CD4-positive, CD25-positive, alpha-beta regulatory T cell (primary cell): Measurements from ENCODE around the gene CYP11A1. TPM values are rescaled to one million over a fixed set of nuclear protein-coding genes. Genes with fewer than 3 reads are reported as not detected.
A peak's percentile ranks its signal among the peaks of the same experiment; 100 is the strongest.

Source experiments
- ATAC-seq, 2 donors: fragments of 150-1000 bp; cut with Tn5 transposase; one replicate each; pipeline ENCODE4 v1.10.0; 2021; ENCODE audit warnings: low read depth in 2 of 2, moderate number of reproducible peaks in 2 of 2, moderate library complexity in 1 of 2
- DNase-seq, 3 donors: peaks; one replicate each; pipeline versions ENCODE4 v3.0.0 to v3.0.0-alpha.2; 2012 to 2022; ENCODE audit warnings: mixed read lengths in 1 of 3
- H3K27ac ChIP-seq: one replicate; pipeline ENCODE4 v1.7.0; 2013; ENCODE audit warnings: mild to moderate bottlenecking, low read length; ENCODE audit not compliant: insufficient read depth, poor library complexity, severe bottlenecking
- H3K27me3 ChIP-seq: one replicate; pipeline ENCODE4 v1.7.0; 2013; ENCODE audit warnings: low read length; ENCODE audit not compliant: control insufficient read depth, insufficient read depth
- H3K36me3 ChIP-seq: one replicate; pipeline ENCODE4 v1.7.0; 2013; ENCODE audit warnings: mild to moderate bottlenecking, low read length, moderate library complexity; ENCODE audit not compliant: control insufficient read depth, insufficient read depth
- H3K4me1 ChIP-seq: 2 replicates; pipeline ENCODE4 v1.7.0; 2013; ENCODE audit warnings: mild to moderate bottlenecking, low read length; ENCODE audit not compliant: insufficient read depth, control insufficient read depth, poor library complexity, severe bottlenecking
- H3K4me3 ChIP-seq: one replicate; pipeline ENCODE4 v1.7.0; 2013; ENCODE audit warnings: low read depth, mild to moderate bottlenecking, low read length, moderate library complexity
- H3K9me3 ChIP-seq, 2 experiments: 1 replicate in 1 of 2; 2 replicates in 1 of 2; pipeline ENCODE4 v1.7.0; 2013; ENCODE audit warnings: low read length in 2 of 2, mild to moderate bottlenecking in 1 of 2, moderate library complexity in 1 of 2; ENCODE audit not compliant: control insufficient read depth in 2 of 2
- H3K27ac Mint-ChIP-seq, 3 donors: one replicate each; pipeline ENCODE4 v1.8.0; 2020 to 2022; ENCODE audit warnings: mild to moderate bottlenecking in 3 of 3, mixed read lengths in 3 of 3, moderate library complexity in 2 of 3
- H3K27me3 Mint-ChIP-seq: one replicate; pipeline ENCODE4 v1.8.0; 2022; ENCODE audit warnings: mild to moderate bottlenecking, mixed read lengths
- H3K36me3 Mint-ChIP-seq: one replicate; pipeline ENCODE4 v1.8.0; 2020; ENCODE audit warnings: mixed read lengths
- H3K4me1 Mint-ChIP-seq, 4 donors: one replicate each; pipeline ENCODE4 v1.8.0; 2020 to 2022; ENCODE audit warnings: mixed read lengths in 4 of 4, mild to moderate bottlenecking in 1 of 4
- H3K4me3 Mint-ChIP-seq, 4 donors: one replicate each; pipeline ENCODE4 v1.8.0; 2020 to 2022; ENCODE audit warnings: mild to moderate bottlenecking in 4 of 4, mixed read lengths in 4 of 4, moderate library complexity in 3 of 4
- H3K9me3 Mint-ChIP-seq, 7 donors: one replicate each; pipeline ENCODE4 v1.8.0; 2020 to 2022; ENCODE audit warnings: mixed read lengths in 7 of 7, mild to moderate bottlenecking in 3 of 7, moderate library complexity in 2 of 7
- polyA plus RNA-seq, 4 donors: library from polyadenylated mRNA; unstranded; fragments of 300-500 nt; fragmentation: Illumina TruSeq; gene quantifications; one replicate each; pipeline ENCODE4 v1.2.3, GENCODE V29; 2021
- total RNA-seq: library from RNA; stranded (reverse); gene quantifications from one replicate; pipeline ENCODE4 v1.2.3, GENCODE V29; 2022

The CYP11A1 gene
- total and polyA plus RNA-seq, 5 donors from 2014 or later: not detected

- Histone ChIP-seq H3K27me3 (peaks cover 5% of the 10 kb centered on the region), H3K27ac (peak overlapping the region; percentile 67), H3K4me1 (peaks cover 21% of the 10 kb centered on the region), H3K9me3 (no peaks in the 10 kb centered on the region), H3K4me3 (peak overlapping the region; percentile 69), H3K36me3 (no peaks in the 10 kb centered on the region)
- H3K4me1 Mint-ChIP-seq: peaks cover 0 to 20% (median 11%) of the 10 kb centered on the region in 4 donors
- H3K4me3 Mint-ChIP-seq: peak overlapping the region; percentile 85 to 90 (median 88)
- ATAC-seq (peak; percentile 98), DNase-seq (peak; percentile 93 to 96 (median 94))
- no peaks in the 10 kb centered on the region for H3K36me3 Mint-ChIP-seq
- peaks cover 22% of the 10 kb centered on the region for H3K27me3 Mint-ChIP-seq
- H3K9me3 Mint-ChIP-seq: no peaks in the 10 kb centered on the region
- peak overlapping the region; percentile 54 to 86 (median 79) for H3K27ac Mint-ChIP-seq
Observed at GRCh38 chr15:74373731-74374647, 6.5 kb upstream of the CYP11A1 start.

- peaks cover 31% of the 10 kb centered on the region for H3K27me3 Mint-ChIP-seq
- Histone ChIP-seq H3K4me1 (peaks cover 17% of the 10 kb centered on the region), H3K27ac (peak overlapping the region; percentile 67), H3K27me3 (peaks cover 10% of the 10 kb centered on the region), H3K9me3 (no peaks in the 10 kb centered on the region), H3K36me3 (no peaks in the 10 kb centered on the region), H3K4me3 (no peak overlapping the region)
- H3K4me1 Mint-ChIP-seq: peaks cover 0 to 15% (median 11%) of the 10 kb centered on the region in 4 donors
- ATAC-seq (no peak), DNase-seq (no peak)
- H3K4me3 Mint-ChIP-seq: peak overlapping the region; percentile 85 to 90 (median 88)
- H3K9me3 Mint-ChIP-seq: no peaks in the 10 kb centered on the region
- peak overlapping the region in 1 of 3 donors; percentile 54 for H3K27ac Mint-ChIP-seq
- no peaks in the 10 kb centered on the region for H3K36me3 Mint-ChIP-seq
Observed at GRCh38 chr15:74373056-74373650, 5.7 kb upstream of the CYP11A1 start.

- H3K27ac ChIP-seq: no peak overlapping the region
- H3K4me1 ChIP-seq: peaks cover 24% of the 10 kb centered on the region
- no peak for ATAC-seq
- Mint-ChIP-seq H3K36me3 (no peaks in the 10 kb centered on the region), H3K4me3 (peak overlapping the region in 1 of 4 donors; percentile 0), H3K27me3 (peaks cover 51% of the 10 kb centered on the region), H3K4me1 (peaks cover 0 to 17% (median 11%) of the 10 kb centered on the region in 4 donors), H3K9me3 (no peaks in the 10 kb centered on the region), H3K27ac (no peak overlapping the region)
- no peaks in the 10 kb centered on the region for H3K9me3 ChIP-seq
- no peak overlapping the region for H3K4me3 ChIP-seq
- H3K36me3 ChIP-seq: no peaks in the 10 kb centered on the region
- H3K27me3 ChIP-seq: peaks cover 17% of the 10 kb centered on the region
- DNase-seq: no peak
Observed at GRCh38 chr15:74370471-74370870, 3.0 kb upstream of the CYP11A1 start.

- H3K9me3 ChIP-seq: no peaks in the 10 kb centered on the region
- no peak overlapping the region for H3K27ac Mint-ChIP-seq
- H3K27me3 ChIP-seq: peaks cover 22% of the 10 kb centered on the region
- H3K4me1 Mint-ChIP-seq: peaks cover 0 to 12% (median 5%) of the 10 kb centered on the region in 4 donors
- H3K4me3 Mint-ChIP-seq: no peak overlapping the region
- H3K36me3 Mint-ChIP-seq: no peaks in the 10 kb centered on the region
- no peak overlapping the region for H3K27ac ChIP-seq
- H3K36me3 ChIP-seq: no peaks in the 10 kb centered on the region
- peaks cover 59% of the 10 kb centered on the region for H3K27me3 Mint-ChIP-seq
- H3K4me1 ChIP-seq: peaks cover 19% of the 10 kb centered on the region
- no peak for DNase-seq
- H3K4me3 ChIP-seq: no peak overlapping the region
- no peak for ATAC-seq
- no peaks in the 10 kb centered on the region for H3K9me3 Mint-ChIP-seq
Observed at GRCh38 chr15:74369756-74370155, 2.3 kb upstream of the CYP11A1 start.

GRCh38 chr15:74369084-74369745 is 1.8 kb upstream of the CYP11A1 start:
- Mint-ChIP-seq H3K4me3 (no peak overlapping the region), H3K27ac (no peak overlapping the region), H3K36me3 (no peaks in the 10 kb centered on the region), H3K9me3 (no peaks in the 10 kb centered on the region), H3K27me3 (peaks cover 64% of the 10 kb centered on the region), H3K4me1 (peaks cover 0 to 9% (median 2%) of the 10 kb centered on the region in 4 donors)
- Histone ChIP-seq H3K27me3 (peaks cover 24% of the 10 kb centered on the region), H3K4me3 (no peak overlapping the region), H3K9me3 (no peaks in the 10 kb centered on the region), H3K36me3 (no peaks in the 10 kb centered on the region), H3K27ac (no peak overlapping the region), H3K4me1 (peaks cover 14% of the 10 kb centered on the region)
- DNase-seq (no peak), ATAC-seq (no peak)

- no peak overlapping the region for H3K27ac Mint-ChIP-seq
- Histone ChIP-seq H3K36me3 (no peaks in the 10 kb centered on the region), H3K27ac (no peak overlapping the region), H3K4me3 (no peak overlapping the region), H3K27me3 (peaks cover 24% of the 10 kb centered on the region), H3K4me1 (peaks cover 7% of the 10 kb centered on the region), H3K9me3 (no peaks in the 10 kb centered on the region)
- H3K9me3 Mint-ChIP-seq: no peaks in the 10 kb centered on the region
- no peak for ATAC-seq
- DNase-seq: no peak
- H3K4me1 Mint-ChIP-seq: peaks cover 0 to 6% (median 0%) of the 10 kb centered on the region in 4 donors
- peaks cover 75% of the 10 kb centered on the region for H3K27me3 Mint-ChIP-seq
- no peak overlapping the region for H3K4me3 Mint-ChIP-seq
- no peaks in the 10 kb centered on the region for H3K36me3 Mint-ChIP-seq
Observed at GRCh38 chr15:74368121-74368520, 675 bp upstream of the CYP11A1 start.

GRCh38 chr15:74365598-74366445 is 1.6 kb downstream of the CYP11A1 start:
- Histone ChIP-seq H3K4me1 (peaks cover 7% of the 10 kb centered on the region), H3K27ac (no peak overlapping the region), H3K27me3 (peaks cover 24% of the 10 kb centered on the region), H3K4me3 (no peak overlapping the region), H3K36me3 (no peaks in the 10 kb centered on the region), H3K9me3 (no peaks in the 10 kb centered on the region)
- H3K9me3 Mint-ChIP-seq: no peaks in the 10 kb centered on the region
- peaks cover 79% of the 10 kb centered on the region for H3K27me3 Mint-ChIP-seq
- H3K4me1 Mint-ChIP-seq: peaks cover 0 to 6% (median 0%) of the 10 kb centered on the region in 4 donors
- H3K4me3 Mint-ChIP-seq: peak overlapping the region in 3 of 4 donors; percentile 62 to 90 (median 67)
- ATAC-seq (peak in 1 of 2 donors; percentile 48), DNase-seq (no peak)
- no peak overlapping the region for H3K27ac Mint-ChIP-seq
- H3K36me3 Mint-ChIP-seq: no peaks in the 10 kb centered on the region
